IPS-20b (cell line): ENCODE data around the gene MYO5B.

Experiments
- H3K27ac ChIP-seq: one replicate; pipeline ENCODE4 v1.5.1; 2013; ENCODE audit warnings: low read length
- H3K27me3 ChIP-seq: 2 replicates; pipeline ENCODE4 v1.6.1; 2013; ENCODE audit warnings: mild to moderate bottlenecking, low read length, inconsistent platforms; ENCODE audit not compliant: insufficient read depth
- H3K36me3 ChIP-seq: 2 replicates; pipeline ENCODE4 v1.6.1; 2013; ENCODE audit warnings: low read depth, mild to moderate bottlenecking, inconsistent platforms, low read length, moderate library complexity; ENCODE audit not compliant: insufficient read depth
- H3K4me1 ChIP-seq: 2 replicates; pipeline ENCODE4 v1.6.1; 2013; ENCODE audit warnings: mild to moderate bottlenecking, control low read depth, inconsistent platforms, low read length, moderate library complexity; ENCODE audit not compliant: insufficient read depth
- H3K4me3 ChIP-seq: 2 replicates; pipeline ENCODE4 v1.5.1; 2013; ENCODE audit warnings: mild to moderate bottlenecking, low read length, inconsistent platforms
- H3K9ac ChIP-seq: 2 replicates; pipeline ENCODE4 v1.6.1; 2013; ENCODE audit warnings: low read depth, mild to moderate bottlenecking, inconsistent platforms, low read length, moderate library complexity
- H3K9me3 ChIP-seq: 2 replicates; pipeline ENCODE4 v1.6.1; 2013; ENCODE audit warnings: mild to moderate bottlenecking, low read depth, low read length, inconsistent platforms; ENCODE audit not compliant: insufficient read depth

The MYO5B gene

GRCh38 chr18:50199921-50200320 lies 5.0 kb upstream of the MYO5B start:
- Histone ChIP-seq H3K9ac (no peak overlapping the region), H3K4me3 (no peak overlapping the region), H3K9me3 (no peaks in the 10 kb centered on the region; the same call in 1 of the 2 replicates)

GRCh38 chr18:50199346-50199855 lies 4.5 kb upstream of the MYO5B start:
- peaks cover 43% of the 10 kb centered on the region for H3K27me3 ChIP-seq
- no peaks in the 10 kb centered on the region for H3K36me3 ChIP-seq
- H3K4me3 ChIP-seq = no peak overlapping the region
- H3K9ac ChIP-seq = no peak overlapping the region
- no peaks in the 10 kb centered on the region; the same call in 1 of the 2 replicates for H3K9me3 ChIP-seq
- no peak overlapping the region for H3K27ac ChIP-seq
- H3K4me1 ChIP-seq = no peaks in the 10 kb centered on the region

More at GRCh38 chr18:50199921-50200320, 5.0 kb upstream of the MYO5B start:
- Histone ChIP-seq H3K36me3 (no peaks in the 10 kb centered on the region), H3K27ac (no peak overlapping the region), H3K4me1 (no peaks in the 10 kb centered on the region), H3K27me3 (peaks cover 38% of the 10 kb centered on the region)

GRCh38 chr18:50196261-50196660 lies 1.3 kb upstream of the MYO5B start:
- Histone ChIP-seq H3K27me3 (peaks cover 62% of the 10 kb centered on the region), H3K36me3 (no peaks in the 10 kb centered on the region), H3K9ac (no peak overlapping the region), H3K9me3 (no peaks in the 10 kb centered on the region; the same call in 1 of the 2 replicates), H3K4me1 (0 out of 2 replicates have a peak, but pooled peaks cover 5% of the 10 kb centered on the region), H3K27ac (no peak overlapping the region), H3K4me3 (no peak overlapping the region)

GRCh38 chr18:50195689-50196088 lies 742 bp upstream of the MYO5B start:
- no peak overlapping the region for H3K9ac ChIP-seq
- H3K9me3 ChIP-seq = no peaks in the 10 kb centered on the region; the same call in 1 of the 2 replicates
- H3K36me3 ChIP-seq = no peaks in the 10 kb centered on the region
- 0 out of 2 replicates have a peak, but pooled peaks cover 5% of the 10 kb centered on the region for H3K4me1 ChIP-seq
- peaks cover 67% of the 10 kb centered on the region for H3K27me3 ChIP-seq
- no peak overlapping the region for H3K27ac ChIP-seq
- H3K4me3 ChIP-seq = peak overlapping the region; percentile 72

GRCh38 chr18:50193796-50194630 lies 934 bp downstream of the MYO5B start:
- Histone ChIP-seq H3K4me1 (0 out of 2 replicates have a peak, but pooled peaks cover 5% of the 10 kb centered on the region), H3K4me3 (peak overlapping the region; percentile 69), H3K9me3 (no peaks in the 10 kb centered on the region), H3K36me3 (no peaks in the 10 kb centered on the region), H3K9ac (no peak overlapping the region), H3K27me3 (peaks cover 84% of the 10 kb centered on the region), H3K27ac (no peak overlapping the region)

GRCh38 chr18:50192995-50193795 lies 1.8 kb downstream of the MYO5B start:
- H3K4me1 ChIP-seq = 0 out of 2 replicates have a peak, but pooled peaks cover 5% of the 10 kb centered on the region

GRCh38 chr18:50190926-50191325 lies 4.0 kb downstream of the MYO5B start:
- H3K27ac ChIP-seq = no peak overlapping the region
- no peaks in the 10 kb centered on the region for H3K36me3 ChIP-seq
- H3K27me3 ChIP-seq = peaks cover 71% of the 10 kb centered on the region
- H3K9me3 ChIP-seq = no peaks in the 10 kb centered on the region
- H3K4me1 ChIP-seq = 0 out of 2 replicates have a peak, but pooled peaks cover 5% of the 10 kb centered on the region
- no peak overlapping the region for H3K9ac ChIP-seq
- H3K4me3 ChIP-seq = no peak overlapping the region

More at GRCh38 chr18:50192995-50193795, 1.8 kb downstream of the MYO5B start:
- no peaks in the 10 kb centered on the region for H3K9me3 ChIP-seq
- H3K9ac ChIP-seq = no peak overlapping the region
- peak overlapping the region; percentile 69 for H3K4me3 ChIP-seq
- no peak overlapping the region for H3K27ac ChIP-seq
- H3K27me3 ChIP-seq = peaks cover 88% of the 10 kb centered on the region
- H3K36me3 ChIP-seq = no peaks in the 10 kb centered on the region

- Histone ChIP-seq H3K27me3 (peaks cover 64% of the 10 kb centered on the region), H3K9me3 (no peaks in the 10 kb centered on the region), H3K4me3 (no peak overlapping the region), H3K27ac (no peak overlapping the region), H3K36me3 (no peaks in the 10 kb centered on the region), H3K4me1 (0 out of 2 replicates have a peak, but pooled peaks cover 5% of the 10 kb centered on the region), H3K9ac (no peak overlapping the region)
These were observed 4.7 kb downstream of the MYO5B start for GRCh38 chr18:50190236-50190635.

GRCh38 chr18:50189160-50189559 lies 5.8 kb downstream of the MYO5B start:
- H3K27ac ChIP-seq = no peak overlapping the region
- H3K4me1 ChIP-seq = 0 out of 2 replicates have a peak, but pooled peaks cover 5% of the 10 kb centered on the region
- no peaks in the 10 kb centered on the region for H3K36me3 ChIP-seq
- H3K9me3 ChIP-seq = no peaks in the 10 kb centered on the region
- H3K9ac ChIP-seq = no peak overlapping the region
- no peak overlapping the region for H3K4me3 ChIP-seq
- H3K27me3 ChIP-seq = peaks cover 55% of the 10 kb centered on the region

GRCh38 chr18:50188652-50189051 lies 6.3 kb downstream of the MYO5B start:
- Histone ChIP-seq H3K9ac (no peak overlapping the region), H3K27ac (no peak overlapping the region), H3K4me1 (0 out of 2 replicates have a peak, but pooled peaks cover 5% of the 10 kb centered on the region), H3K4me3 (no peak overlapping the region), H3K36me3 (no peaks in the 10 kb centered on the region), H3K9me3 (no peaks in the 10 kb centered on the region), H3K27me3 (peaks cover 50% of the 10 kb centered on the region)

- Histone ChIP-seq H3K27ac (no peak overlapping the region), H3K4me1 (peaks cover 2% of the 10 kb centered on the region; the same call in 1 of the 2 replicates), H3K27me3 (peaks cover 40% of the 10 kb centered on the region), H3K9ac (no peak overlapping the region), H3K36me3 (no peaks in the 10 kb centered on the region), H3K9me3 (no peaks in the 10 kb centered on the region), H3K4me3 (no peak overlapping the region)
These were observed 7.3 kb downstream of the MYO5B start for GRCh38 chr18:50187659-50188058.
